ENCODE results near the gene TTC38.
"Not testable (repeated sequence)": the region's sequence is repeated elsewhere in the genome, so short reads cannot be mapped to it uniquely, and the experiment has no call there.

The TTC38 gene

DNA sequence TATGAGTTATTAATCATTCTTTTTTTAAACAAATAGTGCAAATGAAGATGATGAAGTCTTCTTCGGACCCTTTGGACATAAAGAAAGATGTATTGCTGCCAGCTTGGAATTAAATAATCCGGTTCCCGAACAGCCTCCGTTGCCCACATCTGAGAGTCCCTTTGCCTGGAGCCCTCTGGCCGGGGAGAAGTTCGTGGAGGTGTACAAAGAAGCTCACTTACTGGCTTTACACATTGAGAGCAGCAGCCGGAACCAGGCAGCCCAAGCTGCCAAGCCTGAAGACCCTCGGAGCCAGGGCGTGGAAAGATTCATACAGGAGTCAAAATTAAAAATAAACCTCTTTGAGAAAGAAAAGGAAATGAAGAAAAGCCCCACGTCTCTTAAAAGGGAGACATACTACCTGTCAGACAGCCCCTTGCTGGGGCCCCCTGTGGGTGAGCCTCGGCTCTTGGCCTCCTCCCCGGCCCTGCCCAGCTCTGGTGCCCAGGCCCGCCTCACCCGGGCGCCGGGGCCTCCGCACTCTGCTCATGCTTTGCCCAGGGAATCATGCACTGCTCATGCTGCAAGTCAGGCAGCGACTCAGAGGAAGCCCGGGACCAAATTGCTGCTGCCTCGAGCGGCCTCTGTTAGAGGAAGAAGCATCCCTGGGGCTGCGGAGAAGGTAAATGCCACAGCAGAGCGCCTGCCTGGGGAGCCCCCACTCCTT is 40.6 kb downstream of the TTC38 start:
- TF ChIP-seq, protein P1, sequence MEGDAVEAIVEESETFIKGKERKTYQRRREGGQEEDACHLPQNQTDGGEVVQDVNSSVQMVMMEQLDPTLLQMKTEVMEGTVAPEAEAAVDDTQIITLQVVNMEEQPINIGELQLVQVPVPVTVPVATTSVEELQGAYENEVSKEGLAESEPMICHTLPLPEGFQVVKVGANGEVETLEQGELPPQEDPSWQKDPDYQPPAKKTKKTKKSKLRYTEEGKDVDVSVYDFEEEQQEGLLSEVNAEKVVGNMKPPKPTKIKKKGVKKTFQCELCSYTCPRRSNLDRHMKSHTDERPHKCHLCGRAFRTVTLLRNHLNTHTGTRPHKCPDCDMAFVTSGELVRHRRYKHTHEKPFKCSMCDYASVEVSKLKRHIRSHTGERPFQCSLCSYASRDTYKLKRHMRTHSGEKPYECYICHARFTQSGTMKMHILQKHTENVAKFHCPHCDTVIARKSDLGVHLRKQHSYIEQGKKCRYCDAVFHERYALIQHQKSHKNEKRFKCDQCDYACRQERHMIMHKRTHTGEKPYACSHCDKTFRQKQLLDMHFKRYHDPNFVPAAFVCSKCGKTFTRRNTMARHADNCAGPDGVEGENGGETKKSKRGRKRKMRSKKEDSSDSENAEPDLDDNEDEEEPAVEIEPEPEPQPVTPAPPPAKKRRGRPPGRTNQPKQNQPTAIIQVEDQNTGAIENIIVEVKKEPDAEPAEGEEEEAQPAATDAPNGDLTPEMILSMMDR (IDR thresholded peaks at IDR 0.05; ENCODE audit: insufficient read depth, low read length, missing control alignments): no peak
- CTCF ChIA-PET: interaction anchor here (1.1 to 12.0 kb wide), 6 partner anchors 187 to 312 kb away, joined by 3 to 129 read pairs (median 6); no protein-coding TSS in a partner anchor
- POLR2A ChIA-PET: interaction anchor here (1.5 kb wide), 1 partner anchor 41 kb away, joined by 3 read pairs; the partner anchor contains the start of gene TTC38
- no peak overlapping the region for H3K4me3 ChIP-seq (ENCODE audit: low read depth, low read length)
- no peak for DNase-seq (ENCODE audit: low read depth, low spot score)

DNA sequence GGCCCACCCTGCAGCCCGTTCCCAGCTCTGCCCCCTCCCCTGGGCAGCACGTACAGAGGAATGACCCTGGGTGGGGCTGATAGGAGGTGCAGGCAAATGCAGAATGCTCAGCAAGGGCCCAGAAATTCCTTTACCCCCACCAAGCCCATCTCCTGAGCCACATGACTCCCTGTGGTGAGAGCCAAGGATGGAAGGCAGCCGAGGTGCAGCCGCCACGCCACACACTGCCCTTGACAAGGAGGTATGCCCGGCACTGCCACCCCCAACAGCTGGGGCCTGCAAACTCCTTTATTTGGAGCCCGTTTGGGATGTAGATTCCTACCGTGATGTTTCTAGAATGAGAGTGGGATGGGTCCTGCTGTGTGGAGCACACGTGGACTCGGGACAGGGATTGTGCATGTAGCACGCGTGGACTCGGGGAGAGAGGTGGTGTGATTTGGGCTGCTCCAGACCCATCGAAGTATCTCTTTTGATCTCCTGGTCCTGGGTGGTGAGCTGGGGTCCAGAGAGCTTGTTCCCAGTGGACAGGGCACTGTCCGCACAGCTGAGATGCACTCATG is 41.8 kb downstream of the TTC38 start:
- no peak for DNase-seq (ENCODE audit: low read depth, low spot score)
- TF ChIP-seq, protein P1 (IDR thresholded peaks at IDR 0.05; ENCODE audit: insufficient read depth, low read length, missing control alignments): no peak
- POLR2A ChIA-PET: interaction anchor here (0.6 to 1.5 kb wide), 2 partner anchors 26 to 42 kb away, joined by 3 read pairs; partner anchors contain the start of genes TRMU and TTC38
- CTCF ChIA-PET: interaction anchor here (1.1 to 12.0 kb wide), 5 partner anchors 188 to 314 kb away, joined by 3 to 129 read pairs (median 20); no protein-coding TSS in a partner anchor
- H3K4me3 ChIP-seq (ENCODE audit: low read depth, low read length): no peak overlapping the region

DNA sequence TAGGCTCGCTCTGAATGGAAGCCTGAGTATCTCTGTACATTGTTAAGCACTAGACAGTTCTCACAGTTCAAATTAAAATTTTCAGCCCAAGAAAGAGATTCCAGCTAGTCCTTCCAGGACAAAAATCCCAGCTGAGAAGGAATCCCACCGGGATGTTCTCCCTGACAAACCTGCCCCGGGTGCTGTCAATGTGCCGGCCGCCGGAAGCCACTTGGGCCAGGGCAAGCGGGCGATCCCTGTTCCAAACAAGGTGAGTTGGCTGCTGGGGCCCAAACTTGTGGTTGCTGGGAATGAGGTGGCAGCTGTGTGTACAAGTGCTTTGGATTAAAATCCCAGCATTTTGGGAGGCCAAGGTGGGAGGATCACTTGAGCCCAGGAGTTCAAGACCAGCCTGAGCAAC is 44.2 kb downstream of the TTC38 start:
- DNase-seq (ENCODE audit: low read depth, low spot score): no peak
- ChIA-PET POLR2A (no interaction called here), CTCF (interaction anchor here (1.2 to 12.0 kb wide), 9 partner anchors 7 to 320 kb away, joined by 3 to 129 read pairs (median 5); no protein-coding TSS in a partner anchor)
- no peak overlapping the region for H3K4me3 ChIP-seq (ENCODE audit: low read depth, low read length)
- TF ChIP-seq, protein P1 (IDR thresholded peaks at IDR 0.05; ENCODE audit: insufficient read depth, low read length, missing control alignments): no peak

DNA sequence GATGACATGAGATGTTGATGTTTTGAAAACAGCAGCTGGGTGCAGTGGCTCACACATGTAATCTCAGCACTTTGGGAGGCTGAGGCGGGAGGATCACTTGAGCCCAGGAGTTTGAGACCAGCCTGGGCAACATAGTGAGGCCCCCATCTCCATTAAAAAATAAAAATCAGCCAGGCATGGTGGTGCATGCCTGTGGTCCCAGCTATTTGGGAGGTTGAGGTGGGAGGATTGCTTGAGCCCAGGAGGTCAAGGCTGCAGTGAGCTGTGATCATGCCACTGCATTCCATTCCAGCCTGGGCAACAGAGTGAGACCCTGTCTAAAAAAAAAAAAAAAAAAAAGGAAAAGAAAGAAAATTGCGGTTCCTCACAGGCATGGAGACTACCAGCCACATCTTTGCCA is 45.0 kb downstream of the TTC38 start:
- DNase-seq (ENCODE audit: low read depth, low spot score); POLR2A ChIA-PET; H3K4me3 ChIP-seq (ENCODE audit: low read depth, low read length): not testable (repeated sequence)
- CTCF ChIA-PET: interaction anchor here (0.8 to 12.0 kb wide), 9 partner anchors 8 to 317 kb away, joined by 3 to 129 read pairs (median 8); no protein-coding TSS in a partner anchor

DNA sequence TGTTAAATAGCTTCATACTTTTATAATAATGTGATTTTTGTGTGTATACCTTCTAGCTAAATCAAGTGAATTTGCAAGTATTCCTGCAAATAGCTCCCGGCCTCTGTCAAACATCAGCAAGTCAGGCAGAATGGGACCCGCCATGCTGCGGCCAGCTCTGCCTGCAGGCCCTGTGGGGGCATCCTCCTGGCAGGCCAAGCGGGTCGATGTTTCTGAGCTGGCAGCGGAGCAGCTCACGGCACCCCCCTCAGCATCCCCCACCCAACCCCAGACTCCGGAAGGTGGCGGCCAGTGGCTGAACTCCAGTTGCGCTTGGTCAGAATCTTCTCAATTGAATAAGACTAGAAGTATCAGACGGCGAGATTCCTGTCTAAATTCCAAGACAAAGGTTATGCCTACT is 48.2 kb downstream of the TTC38 start:
- TF ChIP-seq, protein P1 (IDR thresholded peaks at IDR 0.05; ENCODE audit: insufficient read depth, low read length, missing control alignments): no peak
- ChIA-PET POLR2A (no interaction called here), CTCF (interaction anchor here (1.1 to 12.0 kb wide), 12 partner anchors 9 to 320 kb away, joined by 3 to 129 read pairs (median 8); no protein-coding TSS in a partner anchor)
- no peak overlapping the region for H3K4me3 ChIP-seq (ENCODE audit: low read depth, low read length)
- DNase-seq (ENCODE audit: low read depth, low spot score): no peak

DNA sequence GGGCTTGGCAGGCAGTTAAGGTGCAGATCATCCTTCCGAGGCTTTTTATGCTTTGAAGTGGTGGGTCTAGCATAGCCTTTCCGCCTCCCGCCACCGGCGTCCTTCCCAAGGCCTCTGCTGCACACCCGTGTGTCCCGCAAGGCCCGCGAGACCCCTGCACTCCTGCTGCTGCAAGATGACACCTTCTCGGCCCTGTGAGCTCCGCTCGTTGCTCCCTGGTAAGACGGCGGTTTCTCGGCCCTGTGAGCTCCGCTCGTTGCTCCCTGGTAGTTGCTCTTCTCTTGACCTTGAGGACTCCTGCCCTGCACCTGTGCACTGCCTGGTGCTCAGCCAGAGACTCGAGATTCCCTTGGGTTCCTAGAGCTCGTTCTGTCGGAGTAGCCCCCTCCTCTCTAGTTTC is 49.8 kb downstream of the TTC38 start:
- POLR2A ChIA-PET: no interaction called here
- CTCF ChIA-PET: interaction anchor here (1.1 to 12.0 kb wide), 7 partner anchors 15 to 329 kb away, joined by 3 to 129 read pairs (median 6); no protein-coding TSS in a partner anchor
- no peak for DNase-seq (ENCODE audit: low read depth, low spot score)
- TF ChIP-seq, protein P1 (IDR thresholded peaks at IDR 0.05; ENCODE audit: insufficient read depth, low read length, missing control alignments): no peak
- no peak overlapping the region for H3K4me3 ChIP-seq (ENCODE audit: low read depth, low read length)

Measured in AG04449 (cell line).